Measurements from ENCODE around the gene TACC3. TPM values are rescaled to one million over a fixed set of nuclear protein-coding genes. Genes with fewer than 3 reads are reported as not detected.

Gene TACC3
- total RNA-seq, 6 experiments from 2014 or later = 44.2 to 95.3 (median 93.3) TPM

- H3K27ac Mint-ChIP-seq = no peak overlapping the region
- no peaks in the 10 kb centered on the region for H3K4me1 Mint-ChIP-seq (ENCODE audit: low read depth)
- peaks cover 4% of the 10 kb centered on the region for H3K27me3 Mint-ChIP-seq (ENCODE audit: insufficient read depth)
- DNase-seq = peak; percentile 56
- no peaks in the 10 kb centered on the region for H3K9me3 Mint-ChIP-seq
- no peaks in the 10 kb centered on the region for H3K36me3 Mint-ChIP-seq (ENCODE audit: low read depth)
- H3K4me3 Mint-ChIP-seq = no peak overlapping the region
- peak; percentile 41; the same call in 1 of the 2 replicates for TF ChIP-seq CTCF (IDR thresholded peaks at IDR 0.05)
These were observed 56.7 kb downstream of the TACC3 start for GRCh38 chr4:1777822-1778641.

GRCh38 chr4:1778642-1779392 lies 57.5 kb downstream of the TACC3 start:
- Mint-ChIP-seq H3K27me3 (ENCODE audit: insufficient read depth) (peaks cover 4% of the 10 kb centered on the region), H3K4me3 (no peak overlapping the region), H3K27ac (no peak overlapping the region), H3K9me3 (no peaks in the 10 kb centered on the region), H3K4me1 (ENCODE audit: low read depth) (no peaks in the 10 kb centered on the region), H3K36me3 (ENCODE audit: low read depth) (no peaks in the 10 kb centered on the region)
- no peak for TF ChIP-seq CTCF (IDR thresholded peaks at IDR 0.05)
- no peak for DNase-seq

GRCh38 chr4:1779588-1780382 lies 58.5 kb downstream of the TACC3 start:
- H3K4me3 Mint-ChIP-seq = no peak overlapping the region
- no peak for DNase-seq
- H3K4me1 Mint-ChIP-seq (ENCODE audit: low read depth) = no peaks in the 10 kb centered on the region
- H3K36me3 Mint-ChIP-seq (ENCODE audit: low read depth) = no peaks in the 10 kb centered on the region
- peaks cover 4% of the 10 kb centered on the region for H3K27me3 Mint-ChIP-seq (ENCODE audit: insufficient read depth)
- no peak overlapping the region for H3K27ac Mint-ChIP-seq
- H3K9me3 Mint-ChIP-seq = no peaks in the 10 kb centered on the region
- TF ChIP-seq CTCF (IDR thresholded peaks at IDR 0.05) = no peak

- no peak overlapping the region for H3K27ac Mint-ChIP-seq
- no peak for TF ChIP-seq CTCF (IDR thresholded peaks at IDR 0.05)
- no peaks in the 10 kb centered on the region for H3K9me3 Mint-ChIP-seq
- H3K4me1 Mint-ChIP-seq (ENCODE audit: low read depth) = no peaks in the 10 kb centered on the region
- peaks cover 4% of the 10 kb centered on the region for H3K27me3 Mint-ChIP-seq (ENCODE audit: insufficient read depth)
- DNase-seq = no peak
- no peaks in the 10 kb centered on the region for H3K36me3 Mint-ChIP-seq (ENCODE audit: low read depth)
- no peak overlapping the region for H3K4me3 Mint-ChIP-seq
These were observed 59.1 kb downstream of the TACC3 start for GRCh38 chr4:1780435-1780834.

GRCh38 chr4:1783015-1783414 lies 61.7 kb downstream of the TACC3 start:
- Mint-ChIP-seq H3K27ac (no peak overlapping the region), H3K4me1 (ENCODE audit: low read depth) (no peaks in the 10 kb centered on the region), H3K27me3 (ENCODE audit: insufficient read depth) (peaks cover 4% of the 10 kb centered on the region), H3K36me3 (ENCODE audit: low read depth) (no peaks in the 10 kb centered on the region), H3K4me3 (no peak overlapping the region), H3K9me3 (no peaks in the 10 kb centered on the region)
- no peak for DNase-seq
- TF ChIP-seq CTCF (IDR thresholded peaks at IDR 0.05) = no peak
